Coronary artery (tissue), 2 donors: ENCODE data around the gene UST.

Experiments
- DNase-seq: peaks from one replicate; pipeline ENCODE4 v3.0.0-alpha.2; 2017; ENCODE audit warnings: low spot score
- H3K27ac ChIP-seq, 2 donors: fragments of 200-600 bp; sonication (generic); one replicate each; pipeline ENCODE4 v1.5.1; 2016 to 2019
- H3K4me3 ChIP-seq: fragments of 200-600 bp; sonication (generic); 2 replicates; pipeline ENCODE4 v1.5.1; 2016; ENCODE audit warnings: mild to moderate bottlenecking, moderate library complexity
- CTCF ChIP-seq: fragments of 200-600 bp; sonication (generic); IDR thresholded peaks from one replicate; pipeline ENCODE4 v1.5.1; 2019; ENCODE audit warnings: antibody characterized with exemption

Gene UST

GRCh38 chr6:149025061-149025460, 278.2 kb downstream of the UST start:
- no peak for DNase-seq
- TF ChIP-seq CTCF: no peak
- H3K27ac ChIP-seq: no peak overlapping the region
- H3K4me3 ChIP-seq: no peak overlapping the region

- no peak for DNase-seq
- H3K27ac ChIP-seq: no peak overlapping the region
- no peak for TF ChIP-seq CTCF
- no peak overlapping the region for H3K4me3 ChIP-seq
These were observed 279.7 kb downstream of the UST start for GRCh38 chr6:149026530-149026942.

- no peak overlapping the region for H3K4me3 ChIP-seq
These were observed 280.7 kb downstream of the UST start for GRCh38 chr6:149027484-149027883.

GRCh38 chr6:149028767-149029405, 282.1 kb downstream of the UST start:
- DNase-seq: no peak
- no peak overlapping the region for H3K4me3 ChIP-seq
- H3K27ac ChIP-seq: no peak overlapping the region
- TF ChIP-seq CTCF: peak; percentile 48

More at GRCh38 chr6:149027484-149027883, 280.7 kb downstream of the UST start:
- H3K27ac ChIP-seq: no peak overlapping the region
- no peak for TF ChIP-seq CTCF
- DNase-seq: no peak

GRCh38 chr6:149031201-149031858, 284.5 kb downstream of the UST start:
- no peak for TF ChIP-seq CTCF
- DNase-seq: no peak
- Histone ChIP-seq H3K4me3 (no peak overlapping the region), H3K27ac (peak overlapping the region in 1 of 2 donors; percentile 65)

- no peak for DNase-seq
- no peak for TF ChIP-seq CTCF
- H3K27ac ChIP-seq: peak overlapping the region; percentile 50 to 65
- no peak overlapping the region for H3K4me3 ChIP-seq
These were observed 285.2 kb downstream of the UST start for GRCh38 chr6:149031859-149032598.
